Neutrophil (primary cell): ENCODE results near the gene RPTOR.

ENCODE experiments used
- H3K27ac ChIP-seq: fragments of 200-600 bp; sonication (generic); 2 replicates; pipeline ENCODE4 v1.5.1; 2016; ENCODE audit warnings: mild to moderate bottlenecking, moderate library complexity
- H3K27me3 ChIP-seq: fragments of 200-600 bp; sonication (generic); 2 replicates; pipeline ENCODE4 v1.6.0; 2016; ENCODE audit warnings: mild to moderate bottlenecking
- H3K36me3 ChIP-seq: fragments of 200-600 bp; sonication (generic); 2 replicates; pipeline ENCODE4 v1.5.1; 2017
- H3K4me1 ChIP-seq, 2 experiments: fragments of 200-600 bp in 1 of 2; sonication (generic) in 1 of 2; 1 replicate in 1 of 2; 2 replicates in 1 of 2; pipeline versions ENCODE4 v1.5.1 to v1.6.1; 2013 to 2016; ENCODE audit warnings: low read depth in 1 of 2, low read length in 1 of 2, mild to moderate bottlenecking in 1 of 2, moderate library complexity in 1 of 2; ENCODE audit not compliant: control insufficient read depth in 1 of 2, insufficient read depth in 1 of 2
- H3K4me3 ChIP-seq, 2 experiments: fragments of 200-600 bp in 1 of 2; sonication (generic) in 1 of 2; 1 replicate in 1 of 2; 2 replicates in 1 of 2; pipeline ENCODE4 v1.5.1; 2013 to 2016; ENCODE audit warnings: low read depth in 1 of 2, low read length in 1 of 2, mild to moderate bottlenecking in 1 of 2, moderate library complexity in 1 of 2
- H3K9me3 ChIP-seq: fragments of 200-600 bp; sonication (generic); 2 replicates; pipeline ENCODE4 v1.5.1; 2016
- TF ChIP-seq, protein P1 (sequence below): fragments of 200-600 bp; sonication (generic); IDR thresholded peaks from 2 replicates; pipeline ENCODE4 v1.5.1; 2016; ENCODE audit warnings: antibody characterized with exemption

The RPTOR gene

DNA sequence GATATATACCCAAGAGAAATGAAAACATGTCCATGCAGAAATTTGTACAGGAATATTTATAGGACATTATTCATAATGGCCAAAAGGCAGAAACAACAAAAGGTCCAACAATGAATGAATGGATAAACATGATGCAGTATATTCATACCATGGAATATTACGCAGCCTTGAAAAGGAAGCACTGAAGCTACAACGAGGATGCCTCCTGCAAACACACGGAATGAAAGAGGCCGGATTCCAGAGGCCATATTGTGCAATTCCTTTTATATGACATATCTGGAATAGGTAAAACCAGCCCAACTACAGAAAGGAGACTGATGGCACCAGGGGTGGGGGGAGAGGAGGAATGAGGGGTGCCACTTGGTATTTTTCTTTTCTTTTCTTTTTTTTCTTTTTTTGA is 432.5 kb downstream of the RPTOR start:
- Histone ChIP-seq H3K9me3 (no peaks in the 10 kb centered on the region), H3K27ac (no peak overlapping the region), H3K4me3 (no peak overlapping the region), H3K27me3 (peaks cover 17% of the 10 kb centered on the region), H3K36me3 (no peaks in the 10 kb centered on the region), H3K4me1 (peaks cover 0 to 7% of the 10 kb centered on the region in 2 experiments)
- TF ChIP-seq, protein P1, sequence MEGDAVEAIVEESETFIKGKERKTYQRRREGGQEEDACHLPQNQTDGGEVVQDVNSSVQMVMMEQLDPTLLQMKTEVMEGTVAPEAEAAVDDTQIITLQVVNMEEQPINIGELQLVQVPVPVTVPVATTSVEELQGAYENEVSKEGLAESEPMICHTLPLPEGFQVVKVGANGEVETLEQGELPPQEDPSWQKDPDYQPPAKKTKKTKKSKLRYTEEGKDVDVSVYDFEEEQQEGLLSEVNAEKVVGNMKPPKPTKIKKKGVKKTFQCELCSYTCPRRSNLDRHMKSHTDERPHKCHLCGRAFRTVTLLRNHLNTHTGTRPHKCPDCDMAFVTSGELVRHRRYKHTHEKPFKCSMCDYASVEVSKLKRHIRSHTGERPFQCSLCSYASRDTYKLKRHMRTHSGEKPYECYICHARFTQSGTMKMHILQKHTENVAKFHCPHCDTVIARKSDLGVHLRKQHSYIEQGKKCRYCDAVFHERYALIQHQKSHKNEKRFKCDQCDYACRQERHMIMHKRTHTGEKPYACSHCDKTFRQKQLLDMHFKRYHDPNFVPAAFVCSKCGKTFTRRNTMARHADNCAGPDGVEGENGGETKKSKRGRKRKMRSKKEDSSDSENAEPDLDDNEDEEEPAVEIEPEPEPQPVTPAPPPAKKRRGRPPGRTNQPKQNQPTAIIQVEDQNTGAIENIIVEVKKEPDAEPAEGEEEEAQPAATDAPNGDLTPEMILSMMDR, result no peak

DNA sequence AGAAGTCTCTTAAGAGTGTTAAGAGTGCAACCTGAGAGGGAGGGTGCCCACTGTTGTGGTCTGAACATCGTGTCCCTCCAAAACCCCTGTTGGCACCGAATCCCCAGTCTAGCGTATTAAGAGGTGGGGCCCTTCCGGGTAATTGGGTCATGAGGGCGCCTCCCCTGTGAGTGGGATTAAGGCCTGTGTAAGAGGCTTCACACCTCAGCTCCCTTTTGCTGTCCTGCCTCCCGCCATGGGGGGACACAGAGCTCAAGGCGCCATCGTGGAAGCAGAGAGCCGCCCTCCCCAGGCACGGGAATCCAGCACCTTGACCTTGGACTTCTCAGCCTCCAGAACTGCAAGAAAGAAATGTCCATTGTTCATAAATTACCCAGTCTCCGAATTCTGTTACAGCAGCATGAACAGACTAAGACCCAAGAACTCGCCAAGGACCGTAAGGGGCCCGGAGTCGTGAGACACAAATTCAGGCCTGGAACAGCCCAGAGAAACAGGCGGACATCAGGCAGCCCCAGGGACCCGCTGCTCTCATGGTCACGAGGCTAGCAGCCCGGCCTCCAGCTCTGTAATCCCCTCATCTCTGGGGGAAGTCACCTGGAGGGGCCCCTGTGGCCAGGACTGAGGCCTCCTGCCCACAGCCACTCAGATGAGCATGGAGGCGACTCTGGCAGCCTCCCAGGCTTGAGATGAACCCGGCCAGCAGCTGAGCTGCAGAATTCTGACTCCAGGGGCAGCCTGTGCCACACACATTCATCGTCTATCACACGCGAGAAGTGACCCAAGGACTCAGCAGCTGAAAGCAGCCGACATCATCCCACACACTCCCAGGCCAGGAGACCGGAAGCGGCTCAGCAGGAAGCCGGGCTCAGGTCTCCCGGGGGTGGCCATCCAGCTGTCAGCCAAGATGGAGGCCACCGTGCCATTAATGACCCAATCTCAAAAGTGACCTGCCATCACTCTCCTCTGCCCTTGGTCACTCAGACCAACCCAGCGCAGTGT is 434.2 kb downstream of the RPTOR start:
- Histone ChIP-seq H3K4me3 (no peak overlapping the region), H3K27me3 (peaks cover 20% of the 10 kb centered on the region), H3K36me3 (no peaks in the 10 kb centered on the region), H3K4me1 (peaks cover 0 to 7% of the 10 kb centered on the region in 2 experiments), H3K27ac (no peak overlapping the region), H3K9me3 (no peaks in the 10 kb centered on the region)
- TF ChIP-seq, protein P1, result no peak

DNA sequence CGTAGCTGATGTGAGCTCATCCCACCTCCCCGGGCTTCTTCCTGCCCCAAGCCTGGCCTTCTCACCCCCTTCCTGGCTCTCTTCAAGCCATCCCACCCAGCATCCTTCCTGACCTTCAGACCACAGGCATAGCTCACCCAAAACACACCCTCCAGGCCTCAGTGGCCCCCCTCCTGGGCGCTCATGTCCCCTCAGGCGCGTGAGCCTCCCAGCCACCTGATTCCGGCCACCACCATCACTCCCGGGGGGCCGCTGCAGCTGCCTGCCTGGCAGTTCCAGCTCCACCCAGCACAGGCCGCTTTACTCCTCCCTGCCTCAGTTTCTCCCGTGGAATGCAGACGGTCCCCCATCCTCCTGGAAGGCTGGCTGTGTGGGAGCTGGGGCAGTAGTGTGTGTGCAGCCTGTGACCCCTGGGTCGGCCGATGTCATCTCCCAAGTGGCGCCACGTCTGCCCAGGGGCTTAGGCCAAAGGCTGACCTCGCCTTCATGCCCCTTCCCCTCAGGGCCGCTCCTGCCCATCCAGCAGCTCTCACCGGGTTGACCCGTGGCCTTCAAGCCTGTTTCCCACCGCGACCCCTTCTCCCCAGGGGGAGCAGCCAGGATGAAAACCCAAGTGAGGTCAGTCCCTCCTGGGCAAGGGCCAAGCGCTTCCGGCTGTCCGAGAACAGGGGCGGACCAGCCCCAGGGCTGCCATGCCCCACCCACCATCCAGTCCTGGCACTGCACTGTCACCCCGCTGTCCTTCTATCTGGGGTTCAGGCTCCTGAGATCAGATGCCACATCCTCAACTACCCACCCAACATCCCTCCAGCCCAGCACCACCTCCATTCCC is 435.1 kb downstream of the RPTOR start:
- Histone ChIP-seq H3K27ac (no peak overlapping the region), H3K36me3 (no peaks in the 10 kb centered on the region), H3K27me3 (peaks cover 20% of the 10 kb centered on the region), H3K4me3 (no peak overlapping the region), H3K9me3 (no peaks in the 10 kb centered on the region), H3K4me1 (peaks cover 0 to 7% of the 10 kb centered on the region in 2 experiments)
- TF ChIP-seq, protein P1, result no peak

DNA sequence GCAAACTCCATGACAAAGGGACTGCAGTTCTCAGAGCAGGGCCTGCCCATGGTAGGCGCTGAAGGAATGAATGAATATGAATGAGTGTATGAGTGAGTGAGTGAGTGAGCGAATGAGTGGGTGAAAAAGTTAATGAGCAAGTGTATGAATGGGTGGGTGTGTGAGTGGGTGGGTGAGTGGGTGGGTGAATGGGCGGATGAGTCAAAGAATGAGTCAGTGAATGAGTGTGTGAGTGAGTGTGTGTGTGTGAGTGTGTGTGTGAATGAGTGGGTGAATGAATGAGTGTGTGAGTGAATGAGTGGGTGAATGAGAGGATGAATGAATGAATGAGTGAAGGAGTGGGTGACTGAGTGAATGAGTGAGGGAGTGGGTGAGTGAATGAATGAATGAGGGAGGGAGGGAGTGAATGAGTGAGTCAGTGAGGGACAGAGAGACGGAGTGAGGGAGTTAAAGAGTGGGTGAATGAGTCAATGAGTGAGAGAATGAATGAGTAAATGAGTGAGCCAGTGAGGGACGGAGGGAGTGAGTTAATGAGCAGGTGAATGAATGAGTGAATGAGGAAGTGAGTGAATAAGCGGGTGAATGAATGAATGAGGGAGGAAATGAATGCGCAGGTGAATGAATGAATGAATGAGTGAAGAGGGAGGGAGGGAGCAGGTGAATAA is 435.9 kb downstream of the RPTOR start:
- no peaks in the 10 kb centered on the region for H3K9me3 ChIP-seq
- TF ChIP-seq, protein P1, result no peak
- H3K36me3 ChIP-seq, result no peaks in the 10 kb centered on the region
- H3K27ac ChIP-seq, result no peak overlapping the region
- H3K4me1 ChIP-seq, result peaks cover 0 to 7% of the 10 kb centered on the region in 2 experiments
- H3K4me3 ChIP-seq, result no peak overlapping the region
- peaks cover 20% of the 10 kb centered on the region for H3K27me3 ChIP-seq
